HG03039 (cell line): ENCODE data around the gene RAB39B.
"Not testable (repeated sequence)": the region's sequence is repeated elsewhere in the genome, so short reads cannot be mapped to it uniquely, and the experiment has no call there.

ENCODE experiments used
- ATAC-seq: cut with Tn5 transposase; IDR thresholded peaks from one replicate; pipeline ENCODE4 v1.9.1; 2021; ENCODE audit warnings: mild to moderate bottlenecking, moderate library complexity; ENCODE audit not compliant: unreplicated experiment

Gene RAB39B, protein sequence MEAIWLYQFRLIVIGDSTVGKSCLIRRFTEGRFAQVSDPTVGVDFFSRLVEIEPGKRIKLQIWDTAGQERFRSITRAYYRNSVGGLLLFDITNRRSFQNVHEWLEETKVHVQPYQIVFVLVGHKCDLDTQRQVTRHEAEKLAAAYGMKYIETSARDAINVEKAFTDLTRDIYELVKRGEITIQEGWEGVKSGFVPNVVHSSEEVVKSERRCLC

DNA sequence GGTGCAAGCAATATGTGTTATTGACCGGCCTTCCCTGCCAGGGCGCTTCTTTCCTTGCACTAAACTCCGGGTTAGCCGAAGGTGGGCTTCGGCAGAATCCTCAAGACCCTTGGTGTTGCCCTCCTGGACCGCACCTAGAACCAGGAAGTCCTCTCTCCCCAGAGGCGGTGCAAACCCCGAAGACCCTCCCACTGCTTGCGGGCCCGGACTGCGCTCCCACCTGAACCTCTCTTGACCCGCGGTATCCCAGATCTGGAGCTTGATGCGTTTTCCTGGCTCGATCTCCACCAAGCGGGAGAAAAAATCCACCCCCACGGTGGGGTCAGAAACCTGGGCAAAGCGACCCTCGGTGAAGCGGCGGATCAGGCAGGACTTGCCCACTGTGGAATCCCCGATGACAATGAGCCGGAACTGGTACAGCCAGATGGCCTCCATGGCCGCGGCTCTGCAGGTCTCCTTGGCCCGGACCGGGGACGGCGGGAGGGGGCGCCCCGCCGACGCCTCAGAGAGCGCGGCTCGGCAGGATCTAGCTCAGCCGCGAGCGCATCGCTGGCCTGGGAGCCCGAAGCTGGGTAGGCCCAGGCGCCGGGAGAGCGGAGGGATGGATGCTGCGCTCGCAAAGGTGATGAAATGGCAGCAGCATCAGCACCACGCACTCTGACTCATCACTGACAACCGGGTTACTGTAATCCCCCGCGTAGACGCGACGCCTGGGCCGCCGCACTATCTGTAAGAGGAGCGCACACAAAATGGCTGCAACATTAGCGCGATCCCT is at the start of gene RAB39B:
RAB39B (minus strand) TSS at position 638 of the 775 bp plus-strand sequence; CDS start at position 435, 203 bp downstream.
- peak; percentile 97 for ATAC-seq

DNA sequence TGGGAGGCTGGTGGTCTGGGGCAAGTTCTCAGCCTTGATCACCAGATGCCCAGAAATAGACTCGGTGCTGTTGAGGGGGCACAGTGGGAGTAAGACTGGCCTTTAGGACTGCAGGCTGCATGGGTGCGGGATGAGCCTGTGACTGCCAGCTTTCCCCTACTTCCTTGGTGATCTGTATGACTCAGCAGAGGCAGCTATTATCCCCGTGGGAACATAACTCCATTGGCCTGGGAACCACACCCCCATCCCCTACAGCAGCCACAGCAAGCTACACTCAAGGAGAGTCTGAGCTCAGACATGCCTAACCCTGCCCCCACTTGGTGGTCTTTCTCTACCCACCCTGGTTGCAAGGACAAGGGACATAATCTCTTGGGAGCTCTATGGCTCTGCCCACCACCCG is 49.5 kb upstream of the RAB39B start:
- no peak for ATAC-seq

DNA sequence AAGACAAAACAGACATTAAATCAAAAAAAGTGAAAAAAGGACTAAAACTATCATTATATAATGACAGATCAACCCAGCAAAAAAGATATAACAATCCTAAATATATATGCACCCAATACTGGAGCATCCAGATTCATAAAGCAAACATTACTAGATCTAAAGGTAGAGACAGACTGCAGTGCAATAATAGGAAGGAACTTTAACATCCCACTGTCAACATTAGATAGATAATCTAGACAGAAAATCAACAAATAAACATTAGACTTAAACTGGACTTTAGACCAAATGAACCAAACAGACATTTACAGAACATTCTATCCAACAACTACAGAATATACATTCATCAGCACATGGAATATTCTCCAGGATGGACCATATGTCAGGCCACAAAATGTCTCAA is 29.5 kb upstream of the RAB39B start:
- ATAC-seq = no peak

DNA sequence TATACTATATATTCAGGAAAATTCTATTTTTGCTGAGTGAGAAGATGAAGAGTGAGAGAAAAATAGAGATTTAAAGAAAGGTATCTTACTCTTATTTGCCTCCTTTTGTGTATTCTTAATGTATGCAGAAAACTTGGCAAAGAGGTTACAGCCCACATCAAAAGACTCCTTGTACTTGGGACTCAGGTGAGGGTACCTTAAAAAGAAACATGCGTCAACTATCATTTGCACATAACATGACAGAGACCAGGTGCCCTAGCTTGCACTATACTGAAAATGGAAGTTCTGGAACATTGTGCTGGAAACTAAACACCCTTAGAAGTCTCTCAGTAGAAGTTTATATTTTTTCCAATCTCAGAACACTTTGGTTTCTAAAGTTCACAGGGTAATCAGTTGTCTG is 15.6 kb upstream of the RAB39B start:
- ATAC-seq = no peak

DNA sequence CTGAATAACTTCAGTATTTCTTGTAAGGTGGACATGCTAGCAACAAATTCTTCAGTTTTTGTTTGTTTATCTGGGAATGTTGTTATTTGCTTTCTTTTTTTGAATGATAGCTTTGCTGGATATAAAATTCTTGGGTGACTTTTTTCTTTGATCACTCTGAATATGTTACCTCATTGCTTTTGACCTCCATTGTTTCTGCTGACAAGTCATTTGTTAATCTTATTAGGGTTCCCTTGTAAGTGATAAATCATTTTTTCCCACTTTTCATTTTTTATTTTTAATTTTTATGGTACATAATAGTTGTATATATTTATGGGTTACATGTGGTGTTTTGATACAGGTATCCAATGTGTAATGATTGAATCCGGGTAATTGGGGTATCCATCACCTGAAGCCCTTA is 6.7 kb upstream of the RAB39B start:
- no peak for ATAC-seq

DNA sequence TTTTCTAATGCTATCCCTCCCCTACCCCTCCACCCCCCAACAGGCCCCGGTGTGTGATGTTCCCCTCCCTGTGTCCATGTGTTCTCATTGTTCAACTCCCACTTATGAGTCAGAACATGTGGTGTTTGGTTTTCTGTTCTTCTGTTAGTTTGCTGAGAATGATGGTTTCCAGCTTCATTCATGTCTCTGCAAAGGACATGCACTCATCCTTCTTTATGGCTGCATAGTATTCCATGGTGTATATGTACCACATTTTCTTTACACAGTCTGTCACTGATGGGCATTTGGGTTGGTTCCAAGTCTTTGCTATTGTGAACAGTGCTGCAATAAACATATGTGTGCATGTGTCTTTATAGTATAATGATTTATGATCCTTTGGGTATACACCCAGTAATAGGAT is 3.7 kb upstream of the RAB39B start:
- not testable (repeated sequence) for ATAC-seq

DNA sequence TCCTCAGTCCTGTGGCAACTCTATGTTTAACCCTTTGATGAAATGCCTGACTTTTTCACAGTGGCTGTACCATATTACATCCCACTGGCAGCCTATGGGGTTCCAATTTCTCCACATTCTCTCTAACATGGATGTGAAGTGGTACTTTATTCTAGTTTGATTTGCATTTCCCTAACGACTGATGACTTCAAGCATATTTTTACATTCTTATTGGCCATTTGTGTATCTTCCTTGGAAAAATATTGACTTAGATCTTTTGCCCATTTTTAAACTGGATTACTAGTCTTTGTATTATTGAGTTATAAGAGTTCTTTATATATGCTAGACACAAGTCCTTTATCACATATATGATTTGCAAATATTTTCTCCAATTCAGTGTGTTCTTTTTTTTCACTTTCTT is 2.1 kb upstream of the RAB39B start:
- ATAC-seq = no peak

DNA sequence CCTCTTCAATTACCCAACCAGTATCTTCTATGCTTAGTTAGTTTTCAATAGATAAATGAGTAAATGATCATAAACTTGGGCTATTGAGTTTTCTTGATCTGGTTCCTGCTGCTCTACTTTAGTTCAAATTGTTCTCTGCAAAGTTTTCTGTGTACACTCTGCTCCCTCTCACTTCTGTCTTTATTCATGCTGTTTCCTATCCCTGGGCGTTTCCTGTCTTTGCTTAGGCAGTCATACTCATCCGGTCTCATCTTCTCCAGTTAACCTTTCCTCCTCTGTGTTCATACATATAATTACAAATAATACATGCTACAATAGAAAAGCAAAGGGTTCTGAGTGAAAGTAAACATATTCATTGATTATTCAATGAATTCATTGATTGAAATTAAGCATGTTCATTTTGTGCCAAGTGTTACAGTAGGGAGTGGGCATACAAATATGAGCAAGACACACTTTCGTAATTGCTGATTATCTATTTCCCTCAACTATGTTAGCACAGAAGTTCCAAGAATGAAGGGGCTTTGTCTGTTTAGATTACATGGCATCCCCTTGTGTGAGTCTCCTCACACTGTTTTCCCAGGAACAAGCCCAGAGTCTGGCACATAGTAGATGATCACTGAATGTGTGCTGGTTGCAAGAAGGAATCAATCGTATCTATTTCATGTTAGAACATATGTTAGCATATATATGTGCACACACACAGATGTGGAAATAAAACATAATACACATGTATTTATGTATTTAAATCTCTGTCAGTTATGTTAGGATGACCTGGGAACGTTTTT is 1.1 kb downstream of the RAB39B start:
- no peak for ATAC-seq

DNA sequence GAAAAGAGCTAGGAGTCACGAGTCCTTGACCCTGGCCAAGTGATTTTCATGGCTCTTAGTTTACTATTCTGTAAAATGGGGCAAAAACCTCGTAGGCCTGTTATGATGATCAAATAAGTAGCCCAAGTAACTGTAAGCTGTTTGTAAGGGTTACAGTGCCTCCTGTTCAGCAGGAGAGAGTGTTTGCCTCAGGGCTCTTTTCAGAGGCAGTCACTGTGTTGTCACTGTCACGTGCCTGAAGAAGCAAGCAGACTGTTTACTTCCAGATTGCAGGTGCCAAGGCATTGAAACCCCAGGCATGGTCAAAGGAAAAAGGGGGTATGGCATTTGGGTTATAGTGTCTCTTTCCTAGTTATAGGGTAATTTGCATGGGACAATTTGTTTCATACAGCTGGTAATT is 4.5 kb downstream of the RAB39B start:
- no peak for ATAC-seq

DNA sequence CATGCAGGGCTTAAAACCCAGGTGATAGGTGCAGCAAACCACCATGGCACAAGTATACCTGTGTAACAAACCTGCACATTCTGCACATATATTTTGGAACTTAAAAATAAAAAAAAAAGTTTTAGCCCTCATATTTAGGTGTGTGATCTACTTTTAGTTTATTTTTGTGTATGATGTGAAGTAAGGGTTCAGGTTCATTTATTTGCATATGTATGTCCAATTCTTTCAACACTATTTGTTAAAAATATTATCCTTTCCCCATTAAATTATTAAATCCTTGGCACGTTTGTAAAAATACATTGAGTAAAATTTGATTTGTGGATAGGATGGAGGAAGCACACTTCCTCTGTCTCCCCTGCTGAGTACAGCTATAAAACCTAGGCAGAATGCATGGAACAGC is 12.9 kb downstream of the RAB39B start:
- ATAC-seq = no peak

DNA sequence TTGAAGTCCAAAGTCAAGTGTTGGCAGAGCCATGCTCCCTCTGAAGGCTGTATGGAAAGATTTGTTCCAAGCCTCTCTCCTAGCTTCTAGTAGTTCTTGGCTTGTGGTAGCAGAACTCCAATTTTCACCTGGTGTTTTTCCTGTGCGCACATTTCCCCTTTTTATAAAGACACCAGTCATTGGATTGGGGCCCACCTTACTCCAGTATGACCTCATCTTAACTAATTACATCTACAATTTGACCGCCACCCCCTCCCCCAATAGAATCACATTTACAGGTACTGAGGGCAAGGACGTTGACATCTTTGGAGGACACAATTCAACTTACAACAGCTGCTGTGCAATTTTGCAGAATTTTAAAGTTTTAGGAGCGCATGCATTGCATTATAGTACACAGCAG is 16.8 kb downstream of the RAB39B start:
- ATAC-seq = no peak

DNA sequence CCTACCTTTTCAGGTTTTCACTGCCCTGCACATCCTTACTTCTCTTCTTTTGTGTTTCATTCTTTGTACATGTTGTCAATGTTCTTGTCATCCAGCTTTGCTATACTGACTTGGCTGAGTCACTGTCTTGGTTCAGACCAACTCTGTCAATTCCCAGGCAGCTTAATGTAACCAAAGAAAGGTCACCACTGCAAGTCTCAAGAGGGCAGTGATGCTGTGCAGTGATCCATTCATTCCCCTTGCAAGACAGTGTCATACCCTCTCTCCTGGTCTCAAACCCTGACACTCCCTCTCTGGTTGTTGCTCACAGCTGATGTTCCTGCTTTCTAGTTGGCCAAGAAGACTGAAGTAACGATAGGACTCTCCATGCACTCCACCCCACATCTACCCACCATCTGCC is 17.5 kb downstream of the RAB39B start:
- no peak for ATAC-seq

DNA sequence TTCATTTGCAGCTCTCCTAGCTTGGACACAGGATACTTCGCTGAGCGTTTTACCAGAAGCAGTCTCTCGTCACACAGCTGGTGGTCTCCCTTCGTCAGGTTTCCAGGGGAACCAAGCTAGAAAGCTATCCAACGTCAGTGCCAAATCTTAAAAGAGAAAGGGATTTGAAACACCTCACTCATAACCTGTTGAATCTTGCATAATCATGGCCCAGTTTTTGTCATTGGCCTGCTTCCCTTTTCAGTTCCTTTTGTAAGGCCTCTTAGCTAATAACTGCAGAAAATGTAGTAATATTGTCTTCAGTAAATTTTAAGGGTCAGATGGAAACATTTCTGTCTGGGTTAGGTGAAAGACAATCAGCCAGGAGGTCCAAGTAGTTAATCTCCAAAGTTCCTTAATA is 22.0 kb downstream of the RAB39B start:
- no peak for ATAC-seq

DNA sequence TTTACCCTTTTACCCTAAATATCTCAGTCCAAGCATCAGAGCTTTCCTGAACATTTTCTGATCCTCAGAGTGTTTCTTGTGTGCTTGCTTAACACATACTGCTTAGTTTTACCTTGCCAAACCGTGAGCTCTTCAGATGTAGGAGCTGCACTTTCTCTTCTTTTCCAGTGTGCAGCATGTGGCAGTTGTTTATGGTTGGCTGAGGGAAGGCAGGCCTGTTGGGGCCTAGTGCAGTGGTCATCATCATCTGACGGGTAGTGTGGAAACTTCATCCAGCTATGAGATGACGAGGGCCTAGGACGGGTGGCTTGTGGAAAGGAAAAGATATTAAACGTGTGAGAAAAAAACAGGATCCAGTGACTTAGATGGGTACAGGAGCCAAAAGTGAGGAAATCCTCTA is 26.6 kb downstream of the RAB39B start:
- ATAC-seq = no peak

DNA sequence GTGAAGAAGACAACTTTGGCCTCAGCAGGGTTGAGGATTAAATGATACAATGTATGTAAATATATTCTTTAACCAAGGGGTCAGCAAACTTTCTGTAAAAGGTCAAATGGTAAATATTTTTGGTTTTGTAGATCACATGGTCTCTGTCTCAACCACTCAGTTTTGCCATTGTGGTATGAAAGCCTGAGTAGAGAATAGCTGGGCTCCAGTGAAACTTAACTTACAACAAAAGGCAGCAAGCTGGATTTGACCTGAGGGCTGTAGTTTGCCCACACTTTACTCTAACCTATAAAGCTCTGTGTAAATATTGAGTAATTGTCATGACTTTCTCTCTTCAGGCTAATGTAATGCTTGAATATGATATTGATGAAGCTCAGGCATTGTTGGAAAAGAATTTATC is 28.4 kb downstream of the RAB39B start:
- no peak for ATAC-seq

DNA sequence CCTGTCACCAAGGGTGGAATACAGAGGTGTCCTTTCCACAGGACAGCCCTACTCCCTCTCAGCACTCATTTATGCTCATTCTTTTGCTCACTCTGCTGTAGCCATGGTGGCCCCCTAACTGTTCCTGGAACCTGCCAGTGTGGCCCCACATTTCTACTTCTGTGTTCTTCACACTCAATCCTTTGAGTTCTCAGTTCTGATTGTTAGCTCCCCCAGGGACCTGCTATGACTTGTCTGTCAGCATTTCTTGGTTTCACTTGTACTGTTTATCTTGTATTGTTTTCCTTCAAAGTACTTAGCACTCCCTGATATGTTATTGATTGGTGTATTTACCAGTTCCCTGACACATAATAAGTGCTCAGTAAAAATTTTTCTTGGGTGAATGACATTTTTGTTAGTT is 33.1 kb downstream of the RAB39B start:
- ATAC-seq = peak; percentile 71

DNA sequence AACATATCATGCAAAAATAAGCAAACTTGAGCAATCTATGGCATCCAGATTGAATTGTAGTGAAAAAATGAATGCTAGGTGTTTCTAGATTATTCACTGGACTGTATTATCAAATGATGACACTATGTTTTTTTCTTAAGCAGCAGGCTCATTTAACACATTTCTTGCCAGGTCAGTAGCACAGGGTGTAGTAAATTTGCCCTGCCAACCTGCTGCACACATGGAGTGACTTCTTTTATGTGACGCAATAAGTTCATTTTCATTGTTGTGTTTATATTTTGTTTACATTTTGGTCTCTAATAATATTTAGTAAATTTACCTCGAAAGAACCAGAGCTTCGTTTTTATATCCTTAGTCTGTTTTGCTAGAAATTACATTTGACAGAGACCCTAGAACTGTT is 38.5 kb downstream of the RAB39B start:
- ATAC-seq = no peak

DNA sequence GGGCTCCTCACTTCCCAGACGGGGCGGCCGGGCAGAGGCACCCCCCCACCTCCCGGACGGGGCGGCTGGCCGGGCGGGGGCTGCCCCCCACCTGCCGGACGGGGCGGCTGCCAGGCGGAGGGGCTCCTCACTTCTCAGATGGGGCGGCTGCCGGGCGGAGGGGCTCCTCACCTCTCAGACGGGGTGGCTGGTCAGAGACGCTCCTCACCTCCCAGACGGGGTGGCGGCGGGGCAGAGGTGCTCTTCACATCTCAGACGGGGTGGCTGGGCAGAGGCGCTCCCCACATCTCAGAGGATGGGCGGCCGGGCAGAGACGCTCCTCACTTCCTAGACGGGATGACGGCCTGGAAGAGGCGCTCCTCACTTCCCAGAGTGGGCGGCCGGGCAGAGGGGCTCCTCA is 40.5 kb downstream of the RAB39B start:
- ATAC-seq = not testable (repeated sequence)

DNA sequence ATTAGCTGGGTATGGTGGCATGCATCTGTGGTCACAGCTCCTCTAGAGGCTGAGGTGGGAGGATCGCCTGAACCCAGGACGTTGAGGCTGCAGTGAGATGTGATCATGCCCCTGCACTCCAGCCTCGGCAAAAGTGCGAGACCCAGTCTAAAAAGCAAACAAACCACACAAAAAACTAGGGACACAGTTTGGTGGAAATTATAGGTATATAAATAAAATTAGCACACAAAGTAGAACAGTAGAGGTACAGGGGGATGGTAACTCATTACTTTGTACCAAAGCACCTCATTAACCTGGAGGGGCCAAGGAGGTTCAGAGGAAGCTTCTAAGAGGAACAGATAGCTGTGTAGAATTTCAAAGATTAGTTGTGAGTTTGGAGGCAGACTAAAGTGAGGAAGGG is 42.9 kb downstream of the RAB39B start:
- no peak for ATAC-seq

DNA sequence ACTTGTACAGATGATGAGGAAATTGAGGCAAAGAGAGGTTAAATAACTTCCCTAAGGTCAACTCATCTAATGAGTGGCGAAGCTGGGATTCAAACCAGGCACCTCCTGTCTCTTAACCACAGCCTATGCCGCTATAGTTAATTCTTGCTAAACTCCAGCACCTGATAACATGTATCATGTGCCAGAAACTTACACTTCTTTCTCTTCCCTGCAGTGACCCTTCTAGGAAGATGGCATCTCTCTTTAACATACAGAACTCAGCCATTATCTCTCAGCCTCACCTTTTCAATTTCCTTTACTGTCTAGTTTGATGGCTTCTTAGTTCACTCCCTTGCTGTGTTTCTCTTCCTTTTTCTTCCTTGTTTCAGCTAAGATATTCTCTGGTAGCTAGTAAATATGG is 45.5 kb downstream of the RAB39B start:
- ATAC-seq = no peak

DNA sequence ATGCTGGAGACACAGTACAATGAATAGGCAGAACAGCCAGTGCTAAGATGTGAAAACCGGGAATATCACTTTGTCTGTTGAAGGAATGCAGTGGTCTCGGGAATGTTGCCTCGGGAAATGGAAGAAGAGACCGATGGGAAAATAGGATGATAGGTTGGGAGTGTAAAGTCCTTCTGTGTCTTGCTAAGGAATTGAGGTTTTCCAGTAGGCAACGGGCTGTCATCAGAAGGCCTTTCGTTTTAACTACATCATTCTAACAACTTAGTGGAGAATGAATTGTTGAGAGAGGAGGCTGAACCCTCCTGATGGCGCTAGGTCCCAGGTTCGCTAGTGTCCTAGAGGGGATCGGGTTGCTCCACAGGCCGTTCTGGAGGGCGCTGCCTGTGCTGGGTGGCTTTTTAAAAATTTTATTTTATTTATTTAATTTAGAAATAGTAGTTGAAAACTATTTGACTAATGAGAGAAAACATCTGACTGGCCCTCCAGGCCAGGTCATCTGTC is 47.3 kb downstream of the RAB39B start:
- no peak for ATAC-seq
